Duodenal mucosa (tissue), 2 donors: Measurements from ENCODE around the gene RBP7.
"Not testable (repeated sequence)": the region's sequence is repeated elsewhere in the genome, so short reads cannot be mapped to it uniquely, and the experiment has no call there.

Experiments used
- H3K27ac ChIP-seq: one replicate; pipeline ENCODE4 v1.7.0; 2013; ENCODE audit warnings: low read depth, low read length
- H3K27me3 ChIP-seq, 2 donors: one replicate each; pipeline ENCODE4 v1.7.0; 2013; ENCODE audit warnings: low read length in 2 of 2, control low read depth in 1 of 2; ENCODE audit not compliant: insufficient read depth in 2 of 2, control insufficient read depth in 1 of 2
- H3K36me3 ChIP-seq, 2 donors: one replicate each; pipeline ENCODE4 v1.7.0; 2013; ENCODE audit warnings: low read length in 2 of 2, control low read depth in 1 of 2; ENCODE audit not compliant: insufficient read depth in 2 of 2, control insufficient read depth in 1 of 2
- H3K4me1 ChIP-seq, 2 donors: one replicate each; pipeline ENCODE4 v1.7.0; 2013; ENCODE audit warnings: low read length in 2 of 2, control low read depth in 1 of 2; ENCODE audit not compliant: insufficient read depth in 2 of 2, control insufficient read depth in 1 of 2
- H3K4me3 ChIP-seq, 2 donors: one replicate each; pipeline ENCODE4 v1.7.0; 2013; ENCODE audit warnings: low read length in 2 of 2, low read depth in 1 of 2
- H3K9ac ChIP-seq, 2 donors: one replicate each; pipeline ENCODE4 v1.7.0; 2013; ENCODE audit warnings: low read length in 2 of 2, low read depth in 1 of 2
- H3K9me3 ChIP-seq, 2 donors: one replicate each; pipeline ENCODE4 v1.7.0; 2013; ENCODE audit warnings: low read length in 2 of 2, control low read depth in 1 of 2; ENCODE audit not compliant: control insufficient read depth in 1 of 2

RBP7 gene

GRCh38 chr1:10027027-10027426, 30.0 kb downstream of the RBP7 start:
- no peaks in the 10 kb centered on the region for H3K9me3 ChIP-seq
- H3K27ac ChIP-seq, result no peak overlapping the region
- H3K36me3 ChIP-seq, result no peaks in the 10 kb centered on the region
- H3K27me3 ChIP-seq, result no peaks in the 10 kb centered on the region
- no peak overlapping the region for H3K4me3 ChIP-seq
- no peak overlapping the region for H3K9ac ChIP-seq
- H3K4me1 ChIP-seq, result no peaks in the 10 kb centered on the region

- H3K4me3 ChIP-seq, H3K4me1 ChIP-seq, H3K27me3 ChIP-seq, H3K27ac ChIP-seq, H3K9ac ChIP-seq, H3K36me3 ChIP-seq, H3K9me3 ChIP-seq: not testable (repeated sequence)
These were observed 32.0 kb downstream of the RBP7 start for GRCh38 chr1:10028956-10029500.

GRCh38 chr1:10031461-10031860, 34.4 kb downstream of the RBP7 start:
- H3K27ac ChIP-seq, result no peak overlapping the region
- H3K36me3 ChIP-seq, result no peaks in the 10 kb centered on the region
- H3K27me3 ChIP-seq, result no peaks in the 10 kb centered on the region
- no peaks in the 10 kb centered on the region for H3K9me3 ChIP-seq
- peaks cover 8 to 14% of the 10 kb centered on the region in 2 donors for H3K4me1 ChIP-seq
- no peak overlapping the region for H3K4me3 ChIP-seq
- no peak overlapping the region for H3K9ac ChIP-seq

- Histone ChIP-seq H3K9me3 (no peaks in the 10 kb centered on the region), H3K36me3 (peaks cover 0 to 6% of the 10 kb centered on the region in 2 donors), H3K27me3 (no peaks in the 10 kb centered on the region), H3K27ac (peak within 1 kb of the TSS; percentile 89), H3K9ac (peak within 1 kb of the TSS; percentile 93 to 94), H3K4me3 (peak within 1 kb of the TSS; percentile 93 to 97), H3K4me1 (peaks cover 8 to 14% of the 10 kb centered on the region in 2 donors)
These were observed 35.7 kb downstream of the RBP7 start, which contains the start of gene UBE4B for GRCh38 chr1:10032590-10033358. Gene UBE4B, plus strand, starts transcription at chr1:10032958. Its CDS starts 713 bp downstream, at chr1:10033671.

- H3K4me1 ChIP-seq, result peaks cover 8 to 14% of the 10 kb centered on the region in 2 donors
- H3K27me3 ChIP-seq, result no peaks in the 10 kb centered on the region
- H3K27ac ChIP-seq, result peak overlapping the region; percentile 89
- peaks cover 0 to 8% of the 10 kb centered on the region in 2 donors for H3K36me3 ChIP-seq
- no peaks in the 10 kb centered on the region for H3K9me3 ChIP-seq
- H3K9ac ChIP-seq, result peak overlapping the region; percentile 93 to 94
- peak overlapping the region; percentile 93 to 97 for H3K4me3 ChIP-seq
These were observed 36.4 kb downstream of the RBP7 start for GRCh38 chr1:10033359-10033845.

- H3K36me3 ChIP-seq, result peaks cover 0 to 23% of the 10 kb centered on the region in 2 donors
- no peaks in the 10 kb centered on the region for H3K9me3 ChIP-seq
- no peak overlapping the region for H3K27ac ChIP-seq
- no peak overlapping the region for H3K9ac ChIP-seq
- H3K27me3 ChIP-seq, result no peaks in the 10 kb centered on the region
- H3K4me3 ChIP-seq, result no peak overlapping the region
- H3K4me1 ChIP-seq, result peaks cover 0 to 10% of the 10 kb centered on the region in 2 donors
These were observed 45.7 kb downstream of the RBP7 start for GRCh38 chr1:10042746-10043145.

- peaks cover 0 to 10% of the 10 kb centered on the region in 2 donors for H3K4me1 ChIP-seq
- H3K4me3 ChIP-seq, result no peak overlapping the region
- no peak overlapping the region for H3K9ac ChIP-seq
- peaks cover 0 to 24% of the 10 kb centered on the region in 2 donors for H3K36me3 ChIP-seq
- H3K27ac ChIP-seq, result no peak overlapping the region
- H3K27me3 ChIP-seq, result no peaks in the 10 kb centered on the region
- H3K9me3 ChIP-seq, result no peaks in the 10 kb centered on the region
These were observed 48.7 kb downstream of the RBP7 start for GRCh38 chr1:10045480-10046355.

GRCh38 chr1:10046356-10047085, 49.5 kb downstream of the RBP7 start:
- H3K27ac ChIP-seq, result no peak overlapping the region

GRCh38 chr1:10048601-10049000, 51.6 kb downstream of the RBP7 start:
- H3K36me3 ChIP-seq, result peaks cover 8 to 24% of the 10 kb centered on the region in 2 donors
- H3K27me3 ChIP-seq, result no peaks in the 10 kb centered on the region
- H3K9ac ChIP-seq, result no peak overlapping the region
- no peaks in the 10 kb centered on the region for H3K9me3 ChIP-seq
- peaks cover 0 to 10% of the 10 kb centered on the region in 2 donors for H3K4me1 ChIP-seq
- H3K4me3 ChIP-seq, result no peak overlapping the region
- H3K27ac ChIP-seq, result no peak overlapping the region

More at GRCh38 chr1:10046356-10047085, 49.5 kb downstream of the RBP7 start:
- Histone ChIP-seq H3K9me3 (no peaks in the 10 kb centered on the region), H3K4me3 (no peak overlapping the region), H3K27me3 (no peaks in the 10 kb centered on the region), H3K9ac (no peak overlapping the region), H3K4me1 (peaks cover 0 to 10% of the 10 kb centered on the region in 2 donors), H3K36me3 (peaks cover 2 to 28% of the 10 kb centered on the region in 2 donors)
